Medulla oblongata (tissue), 1 donor: ENCODE measurements around the gene WDR7.
A peak's percentile ranks its signal among the peaks of the same experiment; 100 is the strongest.

Source experiments
- DNase-seq: peaks from one replicate; pipeline ENCODE4 v3.0.0-alpha.2; 2015; ENCODE audit errors: extremely low spot score

Gene WDR7

DNA sequence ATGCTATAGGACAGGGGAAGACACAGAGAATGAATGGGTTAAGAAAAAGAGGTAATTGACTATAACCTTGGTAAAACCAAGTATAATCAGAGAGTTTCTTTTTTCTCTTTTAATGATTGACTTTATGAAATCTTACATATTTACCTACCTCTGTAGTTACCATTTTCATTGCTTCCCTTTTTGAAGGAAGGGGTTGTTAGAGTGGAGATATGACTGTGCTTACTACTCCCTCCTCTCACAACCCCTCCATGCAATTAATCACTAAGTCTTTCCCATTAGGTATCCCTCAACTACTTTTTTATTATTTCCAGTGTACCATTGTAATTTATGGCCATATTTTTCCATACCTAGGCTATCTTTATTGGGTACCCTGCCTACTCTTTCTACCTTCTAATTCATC lies 71.4 kb downstream of the WDR7 start:
- no peak for DNase-seq

DNA sequence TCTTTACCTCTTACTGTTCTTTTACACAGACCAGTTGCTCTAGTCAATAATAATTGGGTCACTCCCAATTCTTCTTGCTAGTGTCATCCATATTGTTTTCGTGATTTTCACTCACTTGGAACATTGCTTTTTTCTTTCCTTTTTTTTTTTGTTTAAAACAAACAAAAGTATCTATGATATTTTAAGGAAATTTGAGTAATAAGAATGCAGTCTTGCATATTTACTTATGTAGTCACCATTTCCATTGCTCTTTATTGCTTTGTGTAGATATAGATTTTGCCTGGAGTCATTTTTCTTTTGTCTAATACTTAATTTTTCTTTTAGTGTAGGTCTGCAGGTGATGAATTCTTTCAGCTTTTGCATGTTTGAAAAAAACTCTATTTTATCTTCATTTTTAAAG lies 71.9 kb downstream of the WDR7 start:
- DNase-seq = no peak

DNA sequence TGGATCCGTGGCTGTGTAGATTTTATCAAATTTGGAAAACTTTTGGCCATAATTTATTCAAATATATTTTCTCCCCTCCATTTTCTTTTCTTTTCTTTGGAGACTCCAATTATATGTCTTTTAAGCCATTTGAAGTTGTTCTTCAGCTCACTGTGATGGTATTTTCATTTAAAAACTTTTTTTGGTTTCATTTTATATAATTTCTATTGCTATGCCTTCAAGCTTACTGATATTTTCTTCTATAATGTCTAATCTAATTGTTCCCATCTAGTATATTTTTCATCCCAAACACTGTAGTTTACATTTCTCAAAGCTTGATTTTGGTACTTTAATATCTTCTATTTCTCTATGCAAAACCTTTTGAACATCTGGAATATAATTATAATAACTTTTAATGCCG lies 72.5 kb downstream of the WDR7 start:
- DNase-seq = no peak

DNA sequence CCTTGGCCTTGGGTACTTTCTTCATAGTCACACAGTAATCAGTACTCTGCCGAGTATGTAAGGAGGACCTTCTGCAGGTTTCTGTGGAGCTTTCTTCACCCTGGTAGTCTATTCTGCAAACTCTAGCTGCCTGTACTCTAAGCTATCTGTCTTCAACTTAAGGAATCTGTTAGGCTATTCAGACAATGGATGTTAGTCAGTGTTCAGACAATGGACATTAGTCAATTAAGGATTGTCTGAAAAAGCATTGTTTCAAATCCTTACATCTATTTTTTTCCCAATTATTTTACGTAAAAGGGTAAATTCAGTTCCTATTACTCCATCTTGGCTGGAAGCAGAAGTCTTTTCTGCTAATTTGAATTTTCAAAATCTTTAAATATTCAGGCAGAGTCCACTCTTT lies 75.7 kb downstream of the WDR7 start:
- DNase-seq = peak; percentile 13

DNA sequence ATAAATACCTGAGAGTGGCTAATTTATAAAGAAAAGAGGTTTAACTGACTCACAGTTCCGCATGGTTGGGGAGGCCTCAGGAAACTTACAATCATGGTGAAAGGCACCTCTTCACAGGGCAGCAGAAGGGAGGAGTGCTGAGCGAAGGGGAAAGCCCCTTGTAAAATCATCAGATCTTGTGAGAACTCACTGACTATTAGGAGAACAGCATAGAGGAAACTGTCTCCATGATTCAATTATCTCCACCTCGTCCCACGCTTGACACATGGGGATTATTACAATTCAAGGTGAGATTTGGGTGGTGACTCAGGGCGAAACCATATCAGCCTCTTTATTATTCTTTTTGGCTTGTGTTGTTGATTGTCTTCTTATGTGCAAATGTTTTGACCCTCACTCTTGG lies 76.2 kb downstream of the WDR7 start:
- no peak for DNase-seq

DNA sequence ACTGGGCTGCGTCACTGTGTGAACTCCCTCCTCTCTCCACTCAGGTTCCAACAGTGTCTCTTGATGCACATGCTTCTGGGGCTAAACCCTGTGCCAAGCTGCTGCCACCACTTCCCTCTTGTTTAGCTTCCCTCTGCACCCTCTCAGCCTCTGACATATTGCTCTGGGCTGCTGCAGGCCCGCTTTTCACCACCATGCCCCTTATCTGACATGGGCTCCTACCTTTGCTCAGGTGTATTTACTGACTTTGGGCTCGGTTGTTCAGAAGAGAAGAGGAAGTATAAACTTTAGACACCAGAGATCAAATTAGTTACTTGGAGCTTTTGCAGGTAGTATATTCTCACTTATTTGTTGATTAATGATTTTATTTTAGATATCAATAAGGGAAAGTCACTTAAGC lies 77.6 kb downstream of the WDR7 start:
- DNase-seq = no peak

DNA sequence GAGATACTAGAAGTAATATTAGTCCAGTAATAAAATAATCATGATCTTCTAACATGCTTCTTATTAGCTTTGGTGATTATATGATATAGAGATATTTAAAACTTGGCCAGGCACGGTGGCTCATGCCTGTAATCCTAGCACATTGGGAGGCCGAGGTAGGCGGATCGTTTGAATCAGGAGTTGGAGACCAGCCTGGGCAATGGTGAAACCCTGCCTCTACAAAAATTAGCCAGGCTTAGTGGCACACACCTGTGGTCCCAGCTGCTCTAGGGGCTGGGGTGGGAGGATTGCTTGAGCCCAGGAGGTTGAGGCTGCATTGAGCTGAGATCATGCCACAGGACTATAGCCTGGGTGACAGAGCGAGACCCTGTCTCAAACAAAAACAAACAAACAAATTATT lies 87.0 kb downstream of the WDR7 start:
- DNase-seq = no peak

DNA sequence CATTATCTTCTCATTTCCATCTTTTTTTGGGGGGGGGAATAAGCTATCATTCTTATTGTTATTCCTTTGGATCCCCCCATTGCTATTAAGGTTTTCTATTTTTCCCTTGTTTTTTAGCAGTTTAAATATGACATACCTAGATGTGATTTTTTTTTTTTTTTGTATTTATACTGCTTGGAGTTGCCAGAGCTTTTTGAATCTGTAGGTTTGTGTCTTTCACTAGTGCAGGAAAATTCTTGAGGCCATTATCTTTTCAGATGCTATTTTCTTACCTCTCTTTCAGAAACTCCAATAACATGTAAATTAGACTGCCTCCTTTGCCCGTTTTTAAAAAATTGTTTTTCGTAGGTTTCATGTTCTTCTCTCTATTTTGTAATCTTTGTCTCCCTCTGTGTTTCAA lies 88.6 kb downstream of the WDR7 start:
- DNase-seq = no peak

DNA sequence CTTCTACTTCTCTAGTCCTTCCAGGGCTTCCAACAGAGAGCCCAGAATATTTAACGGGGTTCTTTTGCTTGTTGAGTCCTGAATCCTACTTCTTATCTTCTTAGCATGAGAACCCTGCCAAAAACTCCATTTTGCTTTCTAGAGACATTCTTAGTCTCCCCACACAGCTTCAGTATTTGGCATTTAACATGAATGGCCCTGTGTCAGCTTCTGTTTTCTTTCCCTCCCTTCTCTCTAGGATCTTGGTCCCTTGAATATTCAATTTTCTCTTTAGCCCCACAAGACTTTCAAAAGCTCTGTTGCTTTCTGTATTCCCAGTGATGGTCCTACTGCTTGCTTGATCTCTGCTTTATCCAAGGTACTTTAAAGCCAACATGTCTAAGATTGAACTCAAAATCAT lies 89.5 kb downstream of the WDR7 start:
- no peak for DNase-seq

DNA sequence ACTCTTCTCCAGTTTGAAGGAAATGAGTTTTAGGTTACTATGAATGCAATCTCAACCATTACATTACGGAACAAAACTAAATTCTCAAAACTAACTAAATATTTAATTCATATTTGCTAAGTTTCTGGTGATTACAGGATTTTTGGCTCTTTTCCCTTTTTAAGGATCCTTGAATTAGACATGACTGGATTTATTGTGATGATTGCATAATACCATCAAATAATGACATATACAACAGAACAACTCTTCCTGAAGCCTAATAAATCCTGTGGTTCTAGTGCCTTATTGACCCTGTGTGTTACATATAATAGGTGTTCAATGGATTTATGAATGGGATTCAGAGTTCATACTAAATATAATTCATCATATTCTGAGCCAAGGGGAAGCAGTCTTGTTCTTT lies 90.5 kb downstream of the WDR7 start:
- DNase-seq = no peak

DNA sequence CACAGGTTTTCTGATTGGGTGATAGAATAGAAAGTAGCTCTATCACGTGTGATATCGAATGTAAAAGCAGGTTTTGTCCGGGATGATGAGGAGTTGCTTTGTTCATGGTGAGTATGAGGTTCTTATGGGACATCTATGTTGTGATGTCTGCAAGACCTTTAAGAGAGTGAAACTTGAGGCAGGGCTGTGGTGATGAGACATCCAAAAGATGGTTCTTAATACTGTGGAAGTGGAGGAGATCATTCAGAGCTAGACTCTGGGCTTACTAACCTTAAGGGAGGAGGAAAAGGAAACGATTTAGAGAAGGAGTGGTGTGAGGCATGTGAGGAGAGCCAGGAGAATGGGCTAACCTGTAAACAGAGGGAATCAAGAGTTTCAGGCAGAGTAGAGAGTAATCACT lies 92.0 kb downstream of the WDR7 start:
- DNase-seq = no peak

DNA sequence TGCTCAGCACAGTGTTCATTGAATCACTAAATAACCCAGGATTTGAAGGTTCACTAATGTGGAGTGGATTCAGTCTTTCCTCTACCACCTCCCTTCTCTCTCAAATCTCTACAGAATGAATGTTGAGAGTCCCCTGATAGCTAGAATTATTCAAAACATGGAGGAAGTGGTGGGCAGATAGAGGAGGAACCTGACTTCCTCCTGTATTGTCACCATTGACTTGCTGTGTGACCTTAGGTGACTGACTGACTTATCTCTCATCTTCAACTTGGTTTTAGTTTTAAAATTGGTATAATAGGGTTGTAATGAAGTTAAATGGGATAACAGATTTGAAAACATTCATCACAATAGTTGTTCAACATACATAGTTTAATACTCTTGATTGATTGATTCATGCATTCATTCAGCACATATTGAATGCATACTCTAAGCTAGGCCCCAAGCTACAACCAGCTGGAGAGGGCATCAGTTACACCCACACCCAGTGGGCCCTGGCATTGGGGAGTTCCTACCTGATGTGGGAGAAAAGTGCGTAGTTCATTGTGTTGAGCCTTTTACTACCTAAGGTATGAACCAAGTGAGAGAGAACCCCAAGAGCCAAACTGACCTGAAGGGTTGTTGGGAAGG lies 96.0 kb downstream of the WDR7 start:
- DNase-seq = no peak

DNA sequence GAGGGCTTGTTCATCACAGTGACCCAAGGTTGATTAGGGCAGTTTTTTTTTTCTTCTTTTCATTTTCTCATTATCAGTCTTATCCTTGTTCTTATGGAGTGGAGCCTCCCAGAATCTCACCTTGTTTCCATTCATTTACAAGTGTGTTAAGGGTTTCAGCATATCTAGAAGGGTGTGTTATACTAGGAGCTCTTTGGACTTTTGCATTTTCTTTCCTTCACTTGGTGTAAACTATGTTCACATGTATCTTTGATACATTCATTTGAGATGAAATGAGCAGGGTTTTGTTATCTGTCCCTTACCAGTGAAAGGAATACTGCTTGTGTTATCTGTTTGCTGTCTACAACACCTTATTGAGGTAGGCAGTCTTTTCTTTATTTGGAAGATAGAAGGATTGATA lies 96.7 kb downstream of the WDR7 start:
- DNase-seq = no peak

DNA sequence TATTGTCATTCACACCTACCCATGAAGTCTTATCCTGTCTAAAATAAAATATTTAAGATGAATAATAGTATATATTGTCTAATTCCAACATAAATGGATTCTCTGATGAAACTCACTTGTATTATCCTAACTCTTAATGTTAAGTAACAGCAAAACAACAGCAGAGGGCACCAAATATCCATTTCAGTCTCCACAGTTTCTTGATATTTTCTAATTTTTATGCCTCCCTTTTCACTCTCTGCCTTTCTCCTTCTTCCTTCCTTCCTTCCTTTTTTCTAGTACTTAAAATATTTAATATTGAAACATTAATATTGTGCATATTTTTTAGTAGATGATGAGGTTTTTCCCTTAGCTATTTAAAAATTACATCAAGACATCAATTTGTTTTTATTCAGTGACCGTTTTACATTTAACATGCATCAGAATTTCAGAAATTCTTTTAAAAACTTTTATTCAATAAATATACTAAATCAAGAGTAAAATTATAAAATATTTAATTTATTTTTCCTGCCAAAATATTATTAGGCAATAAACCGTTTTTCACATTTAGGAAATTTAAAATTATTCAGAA lies 97.6 kb downstream of the WDR7 start:
- DNase-seq = peak; percentile 72

DNA sequence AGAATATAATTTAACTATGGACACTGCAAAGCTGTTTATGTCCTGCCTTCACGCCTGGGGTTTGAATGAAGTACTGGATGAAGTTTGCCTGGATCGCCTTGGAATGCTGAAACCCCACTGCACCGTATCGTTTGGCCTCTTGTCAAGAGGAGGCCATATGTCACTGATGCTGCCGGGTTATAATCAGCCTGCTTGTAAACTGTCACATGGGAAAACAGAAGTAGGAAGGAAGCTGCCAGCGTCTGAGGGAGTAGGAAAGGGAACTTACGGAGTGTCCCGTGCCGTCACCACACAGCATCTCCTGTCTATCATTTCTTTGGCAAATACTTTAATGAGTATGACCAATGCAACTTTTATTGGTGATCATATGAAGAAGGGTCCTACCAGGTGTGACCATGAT lies 105.8 kb downstream of the WDR7 start:
- peak; percentile 69 for DNase-seq

DNA sequence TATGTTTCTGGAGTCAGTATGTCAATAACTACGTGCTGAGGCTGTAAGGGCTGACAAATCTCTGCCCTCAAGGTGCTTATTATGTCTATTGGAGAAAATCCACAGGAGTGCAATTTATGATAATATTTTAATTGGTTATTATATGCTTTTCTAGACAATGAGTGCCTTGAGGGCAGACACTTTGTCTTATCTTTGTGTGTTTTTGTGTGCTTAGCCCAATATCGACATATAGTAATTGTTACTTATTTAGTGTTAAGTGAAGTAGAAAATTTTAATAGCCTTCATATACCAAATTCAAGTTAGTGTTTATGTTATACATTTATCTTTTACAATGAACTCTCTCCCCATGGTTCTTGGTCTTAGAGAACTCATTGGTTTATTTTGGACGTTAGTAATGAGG lies 118.9 kb downstream of the WDR7 start:
- DNase-seq = no peak

DNA sequence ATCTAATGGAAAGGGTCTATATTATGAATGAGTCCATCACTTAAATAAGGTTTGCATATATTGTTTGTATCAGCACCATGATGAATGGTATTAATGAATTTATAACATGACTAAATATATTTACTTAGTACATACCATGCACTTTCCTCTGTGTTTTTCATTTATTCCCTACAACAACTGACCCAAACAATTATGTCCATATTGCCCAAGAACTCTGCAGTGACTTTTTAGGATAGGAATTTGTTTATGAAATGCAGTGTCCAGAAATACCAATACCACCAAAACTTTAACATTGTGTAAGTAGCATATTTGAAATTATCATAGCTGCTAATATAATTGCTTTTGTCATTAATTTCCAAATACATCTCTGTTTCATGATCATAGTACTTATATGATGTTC lies 119.7 kb downstream of the WDR7 start:
- no peak for DNase-seq

DNA sequence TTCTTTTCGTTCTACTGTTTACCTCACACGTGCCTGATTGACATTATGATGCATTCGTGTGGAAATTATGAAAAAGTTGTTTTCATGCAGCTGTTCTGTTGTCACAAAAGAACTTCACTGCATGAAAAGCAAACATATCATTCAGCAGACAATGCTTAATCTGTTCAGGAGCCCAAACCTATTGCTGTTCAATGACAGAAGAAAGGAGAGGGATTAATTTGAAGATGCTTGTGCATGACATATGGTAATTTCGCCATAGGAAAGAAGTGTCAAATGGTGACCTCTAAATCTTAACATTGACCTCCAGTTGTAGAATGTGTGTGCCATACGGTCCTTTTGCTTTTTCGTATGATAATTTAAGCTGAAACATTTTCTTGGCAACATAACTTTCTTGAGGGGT lies 124.5 kb downstream of the WDR7 start:
- DNase-seq = no peak

DNA sequence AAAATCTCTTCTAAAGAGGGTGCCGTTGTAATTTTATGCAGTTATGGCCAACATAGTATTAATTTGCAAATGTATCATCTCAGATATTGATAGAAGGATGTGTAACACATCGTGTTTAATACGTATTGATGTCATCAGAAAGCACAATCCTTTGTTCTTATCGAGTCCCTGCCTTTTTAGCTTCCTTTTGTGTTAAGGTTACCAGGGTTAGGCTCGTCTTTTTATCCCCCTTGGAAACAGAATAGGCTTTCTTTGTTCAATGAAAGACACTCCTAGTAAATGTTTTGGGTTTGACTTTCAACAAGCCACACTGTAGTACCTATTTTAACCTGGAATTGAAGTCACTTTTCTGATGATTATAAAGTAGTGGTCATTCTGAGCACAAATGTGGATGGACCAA lies 136.2 kb downstream of the WDR7 start:
- DNase-seq = no peak

DNA sequence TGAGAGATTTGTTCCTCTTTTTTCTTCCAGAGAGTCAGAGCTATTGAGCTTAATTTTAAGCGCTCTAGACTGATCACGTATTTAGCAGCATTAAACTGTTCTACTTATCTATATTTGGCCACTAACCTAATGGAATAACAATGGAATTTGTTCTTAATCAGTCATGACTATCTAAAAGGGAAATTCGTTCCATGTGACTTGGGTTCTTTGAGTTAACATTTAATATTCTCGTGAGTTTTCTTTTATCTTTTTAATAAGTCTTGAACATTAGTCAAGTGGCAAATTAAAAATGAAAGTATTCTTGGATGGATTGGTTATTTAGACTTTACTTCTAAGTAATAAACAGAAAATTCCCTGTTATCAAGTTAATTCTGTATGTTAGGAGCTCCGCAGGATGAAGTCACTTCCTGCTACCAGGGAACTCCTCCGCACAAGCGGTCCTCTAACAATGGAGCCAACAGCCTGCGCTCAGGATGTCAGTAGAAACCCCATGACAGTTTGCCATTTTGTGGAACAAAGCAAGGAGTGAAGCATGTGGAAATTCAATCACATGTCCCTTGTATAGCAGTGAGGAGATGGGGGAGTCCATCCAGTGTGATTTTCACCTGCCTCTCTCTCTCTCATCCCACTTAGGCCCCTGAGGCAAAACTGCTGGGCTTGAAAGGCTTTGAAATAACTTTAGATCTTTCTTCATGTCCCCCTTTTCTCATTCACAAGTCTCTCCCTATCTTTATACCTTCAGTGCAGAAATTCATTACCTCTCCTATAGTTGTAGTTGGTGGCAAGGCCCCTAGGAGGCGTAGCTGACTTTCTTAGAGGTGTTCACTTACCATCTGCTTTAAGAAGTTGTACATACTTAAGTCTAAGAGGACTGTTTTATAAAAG lies 138.1 kb downstream of the WDR7 start:
- DNase-seq = no peak

DNA sequence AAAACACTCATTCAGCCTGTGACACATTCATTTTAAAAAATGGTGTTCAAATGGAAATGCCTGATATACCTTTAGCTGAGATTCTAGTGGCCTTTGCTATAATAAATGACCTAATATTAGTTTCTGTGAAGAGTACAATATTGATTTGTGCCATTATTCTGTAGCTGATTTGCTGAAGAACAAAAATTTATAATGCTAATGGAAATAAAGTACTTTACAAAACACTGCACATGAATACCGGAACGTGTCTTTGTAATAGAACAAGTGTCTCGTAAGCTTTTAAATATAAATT lies 138.7 kb downstream of the WDR7 start:
- DNase-seq = no peak

DNA sequence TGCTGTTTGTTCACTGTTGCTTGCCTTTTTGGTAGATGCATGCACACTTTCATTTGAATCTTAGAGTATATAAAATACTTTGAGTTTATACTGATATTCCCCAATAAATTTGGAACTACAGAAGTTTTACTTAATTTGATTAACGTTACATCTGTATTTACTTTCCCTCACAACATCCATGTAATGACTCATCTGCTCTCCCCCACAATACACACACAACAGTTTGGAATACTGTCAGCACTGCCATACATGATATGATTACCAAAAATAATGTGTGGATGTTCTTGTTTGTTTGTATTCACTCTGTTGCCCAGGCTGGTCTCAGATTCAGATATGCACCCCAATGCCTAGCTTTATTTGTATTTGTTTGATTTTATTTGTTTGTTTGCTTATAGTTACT lies 144.2 kb downstream of the WDR7 start:
- no peak for DNase-seq

DNA sequence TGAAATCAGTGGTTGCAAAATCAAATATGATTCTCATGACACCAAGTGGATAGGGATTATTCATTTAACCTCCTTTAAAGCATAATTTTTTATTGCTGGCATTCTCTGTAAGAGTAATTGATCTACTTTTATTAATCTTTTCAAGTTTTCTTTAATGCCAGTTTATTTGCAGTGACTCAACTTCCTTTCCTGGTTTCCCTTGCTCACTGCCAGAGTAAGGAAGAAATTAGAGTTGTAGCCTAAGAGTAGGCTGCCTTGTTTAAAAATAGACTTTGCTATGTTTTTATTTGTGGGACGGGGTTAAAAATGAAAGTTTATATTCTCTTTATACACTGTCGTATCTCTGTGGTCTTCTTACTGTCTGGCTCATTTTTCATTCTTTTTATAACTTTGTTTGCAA lies 148.6 kb downstream of the WDR7 start:
- DNase-seq = no peak

DNA sequence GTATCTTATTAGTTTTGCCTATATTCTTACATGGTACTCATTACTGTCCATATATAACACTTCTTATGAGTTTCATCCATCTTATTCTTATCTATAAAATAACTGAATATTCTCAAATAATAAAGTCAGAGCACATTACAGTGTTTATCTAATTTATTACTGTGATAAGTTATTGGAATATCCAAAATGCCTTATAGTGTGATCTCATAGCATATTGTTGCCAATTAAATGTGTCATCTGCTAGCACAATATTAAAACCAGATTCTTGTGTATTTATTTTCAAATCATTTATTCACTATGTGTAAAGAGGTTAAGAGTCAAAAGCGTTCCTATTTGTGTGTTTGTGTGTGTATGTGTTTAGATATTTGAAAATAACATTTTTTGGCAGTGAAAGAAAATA lies 151.9 kb downstream of the WDR7 start:
- no peak for DNase-seq
